Sigmoid colon (tissue), 4 donors: Measurements from ENCODE around the gene RHOU.

ENCODE experiments used
- EP300 ChIP-seq, 4 donors: sonication (generic); formaldehyde crosslinking; IDR thresholded peaks; one replicate each; pipeline ENCODE4 v1.6.1; 2017; ENCODE audit warnings: antibody characterized with exemption in 4 of 4
- POLR2A ChIP-seq, 2 donors: fragments of 450-650 bp; IDR thresholded peaks; one replicate each; pipeline ENCODE4 v1.6.1; 2016; ENCODE audit warnings: antibody characterized with exemption in 2 of 2, mild to moderate bottlenecking in 2 of 2, moderate library complexity in 2 of 2
- POLR2AphosphoS5 ChIP-seq, 4 donors: sonication (generic); formaldehyde crosslinking; IDR thresholded peaks; one replicate each; pipeline ENCODE4 v1.6.1; 2017; ENCODE audit warnings: antibody characterized with exemption in 4 of 4
- TF ChIP-seq, protein P1 (sequence below), 4 experiments: fragments of 450-650 bp in 3 of 4; fragments of 200-600 bp in 1 of 4; IDR thresholded peaks; one replicate each; pipeline ENCODE4 v1.5.1; 2016 to 2019; ENCODE audit warnings: antibody characterized with exemption in 4 of 4, mild to moderate bottlenecking in 3 of 4, moderate library complexity in 2 of 4

DNA sequence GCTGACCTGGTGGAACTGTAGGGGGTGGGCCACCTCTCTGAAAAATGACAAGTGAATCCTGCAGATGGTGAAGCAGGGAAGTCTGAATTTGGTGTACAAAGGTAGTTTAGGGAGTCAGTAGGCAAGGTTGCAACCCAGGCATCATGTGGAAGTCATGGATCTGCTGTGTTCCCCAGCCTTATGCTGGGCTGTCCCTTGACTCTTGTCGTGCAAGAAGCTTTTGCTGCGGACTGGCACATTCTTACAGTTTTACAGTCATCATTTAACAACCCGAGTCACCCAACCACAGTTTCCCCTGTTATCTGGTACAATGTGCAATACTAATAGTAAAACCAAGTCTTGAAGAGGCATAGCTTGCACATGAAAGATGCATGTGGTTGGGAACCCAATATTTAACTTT lies 13.2 kb downstream of the RHOU start:
- no peak for TF ChIP-seq POLR2AphosphoS5 (IDR thresholded peaks at IDR 0.05)
- TF ChIP-seq, protein P1, sequence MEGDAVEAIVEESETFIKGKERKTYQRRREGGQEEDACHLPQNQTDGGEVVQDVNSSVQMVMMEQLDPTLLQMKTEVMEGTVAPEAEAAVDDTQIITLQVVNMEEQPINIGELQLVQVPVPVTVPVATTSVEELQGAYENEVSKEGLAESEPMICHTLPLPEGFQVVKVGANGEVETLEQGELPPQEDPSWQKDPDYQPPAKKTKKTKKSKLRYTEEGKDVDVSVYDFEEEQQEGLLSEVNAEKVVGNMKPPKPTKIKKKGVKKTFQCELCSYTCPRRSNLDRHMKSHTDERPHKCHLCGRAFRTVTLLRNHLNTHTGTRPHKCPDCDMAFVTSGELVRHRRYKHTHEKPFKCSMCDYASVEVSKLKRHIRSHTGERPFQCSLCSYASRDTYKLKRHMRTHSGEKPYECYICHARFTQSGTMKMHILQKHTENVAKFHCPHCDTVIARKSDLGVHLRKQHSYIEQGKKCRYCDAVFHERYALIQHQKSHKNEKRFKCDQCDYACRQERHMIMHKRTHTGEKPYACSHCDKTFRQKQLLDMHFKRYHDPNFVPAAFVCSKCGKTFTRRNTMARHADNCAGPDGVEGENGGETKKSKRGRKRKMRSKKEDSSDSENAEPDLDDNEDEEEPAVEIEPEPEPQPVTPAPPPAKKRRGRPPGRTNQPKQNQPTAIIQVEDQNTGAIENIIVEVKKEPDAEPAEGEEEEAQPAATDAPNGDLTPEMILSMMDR (IDR thresholded peaks at IDR 0.05), result no peak
- no peak for TF ChIP-seq EP300 (IDR thresholded peaks at IDR 0.05)
- TF ChIP-seq POLR2A (IDR thresholded peaks at IDR 0.05), result no peak
